Stimulated activated CD8-positive, alpha-beta memory T cell treated with anti-CD3 and anti-CD28 coated beads, Interleukin-7, amount 100 ng/mL, for 48 hours (primary cell): ENCODE results near the gene PEA15.

Experiments used
- DNase-seq, 2 donors: peaks; one replicate each; pipeline ENCODE4 v3.0.0-alpha.2; 2020; ENCODE audit warnings: low read depth in 1 of 2; ENCODE audit errors: extremely low read depth in 1 of 2

Gene PEA15

DNA sequence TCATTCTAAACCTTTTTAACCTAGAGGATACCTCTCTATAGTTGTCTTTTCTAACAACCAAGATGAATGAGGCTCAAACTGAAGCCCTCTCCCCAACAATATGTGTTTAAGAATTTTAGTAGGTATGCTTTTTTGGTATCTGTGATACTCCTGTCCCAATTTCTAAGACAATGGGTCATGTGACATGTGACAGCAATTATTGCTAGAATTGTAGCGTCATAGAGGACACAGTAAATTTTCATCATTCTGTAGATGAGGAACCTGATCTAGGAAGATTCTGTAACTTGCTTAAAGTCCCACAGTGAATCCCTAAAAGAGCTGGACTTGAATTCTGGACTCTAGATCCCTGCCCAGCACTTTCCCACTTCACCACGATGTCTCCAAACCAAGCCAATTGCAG lies 26.5 kb upstream of the PEA15 start:
- no peak for DNase-seq

GRCh38 chr1:160179336-160179735 lies 25.8 kb upstream of the PEA15 start:
- no peak for DNase-seq

DNA sequence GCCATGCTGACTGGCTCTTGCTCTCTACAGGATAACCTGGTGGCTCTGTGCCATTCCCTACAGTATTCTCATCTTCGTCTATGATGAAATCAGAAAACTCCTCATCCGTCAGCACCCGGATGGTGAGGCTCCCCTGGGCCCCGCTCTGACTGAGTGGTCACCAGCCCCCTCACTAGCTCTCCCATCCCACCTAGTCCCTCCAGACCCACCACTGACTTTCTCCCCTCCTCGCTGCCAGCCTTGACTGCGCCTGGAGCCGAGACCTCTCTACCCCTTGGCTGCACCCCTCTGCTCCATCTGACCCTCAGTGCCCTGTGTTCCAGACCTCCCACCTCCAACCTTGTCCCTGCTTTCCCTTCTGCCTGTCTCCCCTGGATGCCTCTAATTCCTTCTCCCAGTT lies 18.9 kb upstream of the PEA15 start:
- DNase-seq: no peak

GRCh38 chr1:160186729-160187128 lies 18.5 kb upstream of the PEA15 start:
- no peak for DNase-seq

GRCh38 chr1:160187407-160187806 lies 17.8 kb upstream of the PEA15 start:
- no peak for DNase-seq

- DNase-seq: no peak
These were observed 16.8 kb upstream of the PEA15 start for GRCh38 chr1:160188341-160188740.

GRCh38 chr1:160189649-160190625 lies 15.2 kb upstream of the PEA15 start, which contains the start of gene CASQ1:
Gene CASQ1 (plus strand): TSS chr1:160190575. CDS start chr1:160190752, 177 bp downstream.
- no peak for DNase-seq

GRCh38 chr1:160191756-160192155 lies 13.4 kb upstream of the PEA15 start:
- DNase-seq: no peak

- DNase-seq: no peak
These were observed 12.9 kb upstream of the PEA15 start for GRCh38 chr1:160192234-160192633.

DNA sequence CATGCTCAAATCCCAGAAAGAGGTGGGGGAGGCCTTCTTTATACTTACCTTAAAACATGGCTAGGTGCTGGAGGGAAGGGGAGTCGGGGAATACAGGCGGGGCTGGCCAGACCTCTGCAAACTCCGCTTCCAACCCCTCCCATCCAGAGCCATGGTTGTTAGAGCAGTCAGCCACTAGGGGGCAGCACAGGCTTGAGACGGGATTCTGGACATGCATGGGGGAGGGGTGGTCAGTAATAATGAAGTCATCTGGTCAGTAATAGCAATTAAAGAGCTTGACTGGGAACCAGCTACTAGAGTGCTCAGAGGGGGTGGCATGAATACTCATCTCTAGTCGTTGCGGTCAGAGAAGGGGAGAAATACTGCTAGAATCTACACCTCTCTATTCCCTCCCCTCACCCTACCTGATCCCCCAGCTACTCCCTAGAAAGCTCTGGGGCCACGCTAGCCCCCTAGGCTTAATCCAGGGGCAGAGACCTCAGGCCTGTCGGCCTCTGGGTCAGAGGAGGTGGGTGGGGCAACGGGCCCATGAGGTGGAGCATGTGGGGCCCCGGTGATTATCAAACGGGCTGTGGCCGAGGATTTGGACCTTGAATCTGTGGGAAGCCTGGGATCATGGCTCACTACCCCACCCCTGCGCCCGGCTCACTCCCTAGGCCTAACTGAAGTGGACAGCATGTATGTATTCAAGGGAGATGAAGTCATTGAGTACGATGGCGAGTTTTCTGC lies 11.9 kb upstream of the PEA15 start:
- DNase-seq: peak; percentile 44 to 59

DNA sequence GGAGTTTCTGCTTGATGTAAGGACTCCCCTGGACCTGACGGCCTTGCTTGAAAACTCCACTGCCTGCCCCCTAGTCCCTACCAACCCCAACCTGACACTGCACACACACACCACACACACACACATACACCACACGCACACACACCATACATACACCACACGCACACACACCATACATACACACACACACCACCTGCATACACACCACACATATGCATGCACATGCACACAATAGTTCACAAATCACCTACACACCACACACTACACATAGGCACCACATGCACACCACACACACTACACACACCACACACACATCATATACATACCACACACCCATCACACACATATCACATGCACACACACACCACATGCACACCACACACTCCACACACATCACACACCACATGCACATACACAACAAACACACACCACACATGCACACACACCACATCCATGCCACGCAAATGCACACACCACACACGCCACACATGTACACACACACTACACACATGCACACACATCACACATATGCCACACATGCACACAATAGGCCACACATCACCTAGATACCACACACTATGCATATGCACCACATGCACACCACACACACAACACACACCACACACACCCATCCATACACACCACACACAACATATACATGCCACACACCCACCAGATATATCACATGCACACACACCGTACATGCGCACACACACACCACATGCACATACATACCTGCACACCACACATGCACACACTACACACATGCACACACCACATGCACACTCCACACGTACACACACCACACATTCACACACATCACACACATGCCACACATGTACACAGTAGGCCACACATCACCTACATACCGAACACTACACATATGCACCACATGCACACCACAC lies 11.1 kb upstream of the PEA15 start:
- no peak for DNase-seq

DNA sequence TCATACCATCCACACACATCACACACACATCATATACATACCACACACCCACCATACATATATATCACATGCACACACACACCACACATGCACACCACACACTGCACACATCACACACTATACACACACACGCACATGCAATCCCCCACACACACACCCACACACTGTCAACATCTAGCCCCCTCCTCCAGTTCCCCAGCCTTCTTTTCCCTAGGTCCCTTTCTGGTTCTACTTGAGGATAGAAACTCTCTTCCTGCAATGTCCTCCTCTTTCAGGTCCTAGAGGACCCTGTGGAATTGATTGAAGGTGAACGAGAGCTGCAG lies 10.5 kb upstream of the PEA15 start:
- no peak for DNase-seq

DNA sequence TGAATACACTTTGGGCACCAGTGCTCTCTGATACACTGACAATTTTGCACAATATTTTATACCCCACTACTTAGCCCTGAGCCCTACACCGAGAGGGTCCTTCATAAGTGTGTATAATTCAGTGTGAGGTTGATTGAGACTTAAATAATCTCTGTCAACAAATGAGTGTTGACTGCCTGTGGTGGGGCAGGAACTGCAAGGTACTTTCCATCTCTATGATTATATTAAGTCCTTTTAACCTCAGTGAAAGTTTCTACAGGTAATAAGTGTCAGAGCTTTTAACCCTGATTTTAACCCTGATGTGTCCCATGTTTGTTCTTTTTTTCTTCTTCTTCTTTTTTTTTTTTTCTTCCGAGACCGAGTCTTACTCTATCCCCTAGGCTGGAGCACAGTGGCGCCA lies 9.0 kb upstream of the PEA15 start:
- no peak for DNase-seq

- DNase-seq: no peak
These were observed 8.0 kb upstream of the PEA15 start for GRCh38 chr1:160197231-160197630.

DNA sequence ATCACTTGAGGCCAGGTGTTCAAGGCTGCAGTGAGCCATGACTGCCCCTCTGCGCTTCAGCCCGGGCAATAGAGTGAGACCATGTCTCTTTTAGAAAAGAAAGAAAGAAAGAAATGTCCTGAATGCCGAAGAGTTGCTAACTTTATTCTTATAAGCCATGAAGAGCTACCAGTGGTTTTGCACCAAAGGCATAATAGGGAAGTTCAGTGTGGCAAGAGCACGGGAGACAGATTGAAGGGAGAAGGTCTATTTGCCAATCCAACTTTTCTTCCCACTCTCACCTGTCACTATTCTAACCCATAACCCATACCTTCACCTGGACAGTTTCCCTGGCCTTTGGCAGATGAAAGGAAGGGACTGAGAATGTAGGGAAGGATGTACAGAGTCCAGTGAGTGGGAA lies 4.4 kb upstream of the PEA15 start:
- DNase-seq: no peak

DNA sequence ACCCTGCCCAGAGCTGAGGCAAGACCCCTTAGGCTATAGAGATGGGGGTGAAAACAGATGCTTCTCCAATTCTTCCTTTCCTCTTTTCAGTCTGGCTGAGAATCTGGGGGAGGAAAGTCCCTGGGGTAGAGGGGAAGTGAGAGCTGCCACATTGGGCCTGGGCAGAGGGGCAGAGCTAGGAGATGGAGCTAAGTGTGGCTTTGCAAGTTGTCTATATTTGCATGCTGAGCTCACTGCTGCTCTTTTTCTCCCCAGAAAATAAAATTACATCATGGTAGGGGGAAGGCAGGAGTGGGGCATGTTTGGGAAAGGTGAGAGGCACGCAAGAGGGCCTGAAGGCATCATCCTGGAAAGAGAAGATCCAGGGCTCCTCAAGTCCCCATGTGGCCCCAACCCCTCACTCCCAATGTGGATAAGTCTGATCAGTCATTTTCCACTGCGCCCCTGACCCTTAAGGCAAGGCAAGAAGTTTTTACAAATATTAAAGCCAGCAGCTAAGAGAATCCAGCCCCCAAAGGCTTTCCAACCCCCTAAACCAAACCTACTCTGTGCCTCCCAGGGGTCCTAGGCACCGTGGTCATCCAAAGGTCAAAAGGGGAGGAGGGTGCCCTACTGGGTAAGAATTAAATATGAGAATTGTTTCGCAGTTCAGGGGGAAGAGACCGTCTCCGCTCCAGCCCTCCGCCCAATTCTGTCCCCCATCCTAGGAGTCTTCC lies 500 bp upstream of the PEA15 start:
- DNase-seq: no peak

DNA sequence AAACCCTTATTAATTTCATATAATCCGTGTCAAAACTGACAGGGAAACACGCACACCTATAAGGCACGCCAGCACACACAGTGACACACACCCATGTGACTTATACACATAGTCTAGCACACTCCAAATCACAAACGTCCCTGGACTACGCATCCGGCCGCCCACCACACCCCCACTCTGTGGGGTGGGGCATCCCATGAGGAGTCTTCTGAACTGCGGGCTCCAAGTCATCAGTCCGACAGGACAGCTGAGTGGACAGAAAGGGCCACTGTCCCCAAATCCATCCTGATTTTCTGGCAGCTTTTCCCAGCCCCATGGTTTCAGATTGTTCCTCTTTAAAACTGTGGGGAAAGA lies 829 bp downstream of the PEA15 start:
- DNase-seq: peak; percentile 22 to 47

- DNase-seq: no peak
These were observed 1.4 kb downstream of the PEA15 start for GRCh38 chr1:160206421-160207117.

GRCh38 chr1:160207118-160207650 lies 2.0 kb downstream of the PEA15 start:
- DNase-seq: no peak
